Measurements from ENCODE around the gene AMBP. TPM values are rescaled to one million over a fixed set of nuclear protein-coding genes. Genes with fewer than 3 reads are reported as not detected.

The AMBP gene
- total RNA-seq, 1 donor from 2014 or later, result under 0.01 TPM

GRCh38 chr9:114076237-114077161 lies 1.6 kb downstream of the AMBP start:
- H3K27me3 ChIP-seq (ENCODE audit: control insufficient read depth in 3 of 3, insufficient read depth in 3 of 3, low read length in 3 of 3), result peaks cover 5 to 33% (median 29%) of the 10 kb centered on the region in 3 donors
- no peaks in the 10 kb centered on the region for H3K9me3 ChIP-seq (ENCODE audit: control insufficient read depth in 3 of 3, low read length in 3 of 3)
- H3K4me3 ChIP-seq (ENCODE audit: low read length in 3 of 3), result no peak overlapping the region
- no peaks in the 10 kb centered on the region for H3K36me3 ChIP-seq (ENCODE audit: control insufficient read depth in 3 of 3, insufficient read depth in 3 of 3, low read length in 3 of 3)
- H3K9ac ChIP-seq (ENCODE audit: low read depth in 1 of 3, low read length in 3 of 3), result no peak overlapping the region
- peaks cover 0 to 7% (median 0%) of the 10 kb centered on the region in 3 donors for H3K4me1 ChIP-seq (ENCODE audit: control insufficient read depth in 3 of 3, insufficient read depth in 3 of 3, low read length in 3 of 3)
- H3K27ac ChIP-seq (ENCODE audit: low read depth, low read length), result no peak overlapping the region

- H3K4me3 ChIP-seq (ENCODE audit: low read length in 3 of 3), result no peak overlapping the region
- peaks cover 5 to 33% (median 29%) of the 10 kb centered on the region in 3 donors for H3K27me3 ChIP-seq (ENCODE audit: control insufficient read depth in 3 of 3, insufficient read depth in 3 of 3, low read length in 3 of 3)
- peaks cover 0 to 7% (median 0%) of the 10 kb centered on the region in 3 donors for H3K4me1 ChIP-seq (ENCODE audit: control insufficient read depth in 3 of 3, insufficient read depth in 3 of 3, low read length in 3 of 3)
- no peak overlapping the region for H3K27ac ChIP-seq (ENCODE audit: low read depth, low read length)
- no peaks in the 10 kb centered on the region for H3K9me3 ChIP-seq (ENCODE audit: control insufficient read depth in 3 of 3, low read length in 3 of 3)
- no peaks in the 10 kb centered on the region for H3K36me3 ChIP-seq (ENCODE audit: control insufficient read depth in 3 of 3, insufficient read depth in 3 of 3, low read length in 3 of 3)
- H3K9ac ChIP-seq (ENCODE audit: low read depth in 1 of 3, low read length in 3 of 3), result no peak overlapping the region
Observed at GRCh38 chr9:114075602-114076001, 2.5 kb downstream of the AMBP start.

- Histone ChIP-seq H3K27me3 (ENCODE audit: control insufficient read depth in 3 of 3, insufficient read depth in 3 of 3, low read length in 3 of 3) (peaks cover 5 to 21% (median 20%) of the 10 kb centered on the region in 3 donors), H3K36me3 (ENCODE audit: control insufficient read depth in 3 of 3, insufficient read depth in 3 of 3, low read length in 3 of 3) (no peaks in the 10 kb centered on the region), H3K27ac (ENCODE audit: low read depth, low read length) (no peak overlapping the region), H3K9ac (ENCODE audit: low read depth in 1 of 3, low read length in 3 of 3) (no peak overlapping the region), H3K4me3 (ENCODE audit: low read length in 3 of 3) (no peak overlapping the region), H3K4me1 (ENCODE audit: control insufficient read depth in 3 of 3, insufficient read depth in 3 of 3, low read length in 3 of 3) (peaks cover 0 to 7% (median 0%) of the 10 kb centered on the region in 3 donors), H3K9me3 (ENCODE audit: control insufficient read depth in 3 of 3, low read length in 3 of 3) (no peaks in the 10 kb centered on the region)
Observed at GRCh38 chr9:114072184-114073140, 5.6 kb downstream of the AMBP start.

- H3K4me1 ChIP-seq (ENCODE audit: control insufficient read depth in 3 of 3, insufficient read depth in 3 of 3, low read length in 3 of 3), result peaks cover 0 to 7% (median 0%) of the 10 kb centered on the region in 3 donors
- H3K27ac ChIP-seq (ENCODE audit: low read depth, low read length), result no peak overlapping the region
- no peaks in the 10 kb centered on the region for H3K9me3 ChIP-seq (ENCODE audit: control insufficient read depth in 3 of 3, low read length in 3 of 3)
- H3K27me3 ChIP-seq (ENCODE audit: control insufficient read depth in 3 of 3, insufficient read depth in 3 of 3, low read length in 3 of 3), result peaks cover 5 to 9% (median 9%) of the 10 kb centered on the region in 3 donors
- no peaks in the 10 kb centered on the region for H3K36me3 ChIP-seq (ENCODE audit: control insufficient read depth in 3 of 3, insufficient read depth in 3 of 3, low read length in 3 of 3)
- no peak overlapping the region for H3K4me3 ChIP-seq (ENCODE audit: low read length in 3 of 3)
- H3K9ac ChIP-seq (ENCODE audit: low read depth in 1 of 3, low read length in 3 of 3), result no peak overlapping the region
Observed at GRCh38 chr9:114071197-114071795, 6.8 kb downstream of the AMBP start.

- Histone ChIP-seq H3K27me3 (ENCODE audit: control insufficient read depth in 3 of 3, insufficient read depth in 3 of 3, low read length in 3 of 3) (peaks cover under 1 to 4% (median 1%) of the 10 kb centered on the region in 3 donors), H3K36me3 (ENCODE audit: control insufficient read depth in 3 of 3, insufficient read depth in 3 of 3, low read length in 3 of 3) (no peaks in the 10 kb centered on the region), H3K27ac (ENCODE audit: low read depth, low read length) (no peak overlapping the region), H3K4me1 (ENCODE audit: control insufficient read depth in 3 of 3, insufficient read depth in 3 of 3, low read length in 3 of 3) (peaks cover 0 to 7% (median 0%) of the 10 kb centered on the region in 3 donors), H3K4me3 (ENCODE audit: low read length in 3 of 3) (no peak overlapping the region), H3K9me3 (ENCODE audit: control insufficient read depth in 3 of 3, low read length in 3 of 3) (no peaks in the 10 kb centered on the region), H3K9ac (ENCODE audit: low read depth in 1 of 3, low read length in 3 of 3) (no peak overlapping the region)
Observed at GRCh38 chr9:114070188-114071103, 7.7 kb downstream of the AMBP start.

GRCh38 chr9:114069476-114070187 lies 8.5 kb downstream of the AMBP start:
- no peak overlapping the region for H3K27ac ChIP-seq (ENCODE audit: low read depth, low read length)
- H3K4me3 ChIP-seq (ENCODE audit: low read length in 3 of 3), result no peak overlapping the region
- H3K4me1 ChIP-seq (ENCODE audit: control insufficient read depth in 3 of 3, insufficient read depth in 3 of 3, low read length in 3 of 3), result peaks cover 0 to 7% (median 0%) of the 10 kb centered on the region in 3 donors
- H3K27me3 ChIP-seq (ENCODE audit: control insufficient read depth in 3 of 3, insufficient read depth in 3 of 3, low read length in 3 of 3), result peaks cover 0 to 6% (median 0%) of the 10 kb centered on the region in 3 donors
- H3K9ac ChIP-seq (ENCODE audit: low read depth in 1 of 3, low read length in 3 of 3), result no peak overlapping the region
- no peaks in the 10 kb centered on the region for H3K36me3 ChIP-seq (ENCODE audit: control insufficient read depth in 3 of 3, insufficient read depth in 3 of 3, low read length in 3 of 3)
- H3K9me3 ChIP-seq (ENCODE audit: control insufficient read depth in 3 of 3, low read length in 3 of 3), result no peaks in the 10 kb centered on the region

GRCh38 chr9:114065304-114065703 lies 12.8 kb downstream of the AMBP start:
- Histone ChIP-seq H3K27me3 (ENCODE audit: control insufficient read depth in 3 of 3, insufficient read depth in 3 of 3, low read length in 3 of 3) (peaks cover 0 to 9% (median 0%) of the 10 kb centered on the region in 3 donors), H3K4me3 (ENCODE audit: low read length in 3 of 3) (no peak overlapping the region), H3K9ac (ENCODE audit: low read depth in 1 of 3, low read length in 3 of 3) (no peak overlapping the region), H3K27ac (ENCODE audit: low read depth, low read length) (no peak overlapping the region), H3K9me3 (ENCODE audit: control insufficient read depth in 3 of 3, low read length in 3 of 3) (no peaks in the 10 kb centered on the region), H3K4me1 (ENCODE audit: control insufficient read depth in 3 of 3, insufficient read depth in 3 of 3, low read length in 3 of 3) (no peaks in the 10 kb centered on the region), H3K36me3 (ENCODE audit: control insufficient read depth in 3 of 3, insufficient read depth in 3 of 3, low read length in 3 of 3) (no peaks in the 10 kb centered on the region)

GRCh38 chr9:114061830-114062474 lies 16.1 kb downstream of the AMBP start:
- Histone ChIP-seq H3K36me3 (ENCODE audit: control insufficient read depth in 3 of 3, insufficient read depth in 3 of 3, low read length in 3 of 3) (no peaks in the 10 kb centered on the region), H3K9me3 (ENCODE audit: control insufficient read depth in 3 of 3, low read length in 3 of 3) (no peaks in the 10 kb centered on the region), H3K9ac (ENCODE audit: low read depth in 1 of 3, low read length in 3 of 3) (no peak overlapping the region), H3K27ac (ENCODE audit: low read depth, low read length) (no peak overlapping the region), H3K4me1 (ENCODE audit: control insufficient read depth in 3 of 3, insufficient read depth in 3 of 3, low read length in 3 of 3) (peaks cover 8 to 16% (median 10%) of the 10 kb centered on the region in 3 donors), H3K27me3 (ENCODE audit: control insufficient read depth in 3 of 3, insufficient read depth in 3 of 3, low read length in 3 of 3) (peaks cover 0 to 9% (median 0%) of the 10 kb centered on the region in 3 donors), H3K4me3 (ENCODE audit: low read length in 3 of 3) (no peak overlapping the region)

Data from skeletal muscle tissue (tissue), 4 donors.